ENCODE data around the gene STARD5.

STARD5 gene

GRCh38 chr15:81271761-81272644, 51.9 kb downstream of the STARD5 start:
- DNase-seq: peak; percentile 7

- DNase-seq: no peak
Observed at GRCh38 chr15:81270781-81271491, 53.0 kb downstream of the STARD5 start.

- DNase-seq: no peak
Observed at GRCh38 chr15:81270188-81270587, 53.8 kb downstream of the STARD5 start.

- no peak for DNase-seq
Observed at GRCh38 chr15:81268881-81269601, 54.9 kb downstream of the STARD5 start.

GRCh38 chr15:81268340-81268739, 55.6 kb downstream of the STARD5 start:
- no peak for DNase-seq

- peak; percentile 71 for DNase-seq
Observed at GRCh38 chr15:81265944-81266775, 57.8 kb downstream of the STARD5 start.

- no peak for DNase-seq
Observed at GRCh38 chr15:81265256-81265943, 58.5 kb downstream of the STARD5 start.

- no peak for DNase-seq
Observed at GRCh38 chr15:81264072-81264857, 59.7 kb downstream of the STARD5 start.

GRCh38 chr15:81263477-81263876, 60.5 kb downstream of the STARD5 start:
- DNase-seq: no peak

GRCh38 chr15:81261172-81261811, 62.6 kb downstream of the STARD5 start:
- no peak for DNase-seq

- DNase-seq: no peak
Observed at GRCh38 chr15:81259760-81260298, 64.1 kb downstream of the STARD5 start.
